HG03469 (cell line): Measurements from ENCODE around the gene POR.

ENCODE experiments used
- ATAC-seq: cut with Tn5 transposase; IDR thresholded peaks from one replicate; pipeline ENCODE4 v1.9.1; 2021; ENCODE audit warnings: mild to moderate bottlenecking, moderate library complexity, moderate number of reproducible peaks; ENCODE audit not compliant: unreplicated experiment

The POR gene

GRCh38 chr7:75971309-75971960 is 56.5 kb downstream of the POR start:
- ATAC-seq: no peak

- ATAC-seq: no peak
Measured at GRCh38 chr7:75971961-75972763, 57.2 kb downstream of the POR start.

GRCh38 chr7:75977743-75978142 is 62.8 kb downstream of the POR start:
- no peak for ATAC-seq

GRCh38 chr7:75979759-75980429 is 64.9 kb downstream of the POR start:
- ATAC-seq: no peak

DNA sequence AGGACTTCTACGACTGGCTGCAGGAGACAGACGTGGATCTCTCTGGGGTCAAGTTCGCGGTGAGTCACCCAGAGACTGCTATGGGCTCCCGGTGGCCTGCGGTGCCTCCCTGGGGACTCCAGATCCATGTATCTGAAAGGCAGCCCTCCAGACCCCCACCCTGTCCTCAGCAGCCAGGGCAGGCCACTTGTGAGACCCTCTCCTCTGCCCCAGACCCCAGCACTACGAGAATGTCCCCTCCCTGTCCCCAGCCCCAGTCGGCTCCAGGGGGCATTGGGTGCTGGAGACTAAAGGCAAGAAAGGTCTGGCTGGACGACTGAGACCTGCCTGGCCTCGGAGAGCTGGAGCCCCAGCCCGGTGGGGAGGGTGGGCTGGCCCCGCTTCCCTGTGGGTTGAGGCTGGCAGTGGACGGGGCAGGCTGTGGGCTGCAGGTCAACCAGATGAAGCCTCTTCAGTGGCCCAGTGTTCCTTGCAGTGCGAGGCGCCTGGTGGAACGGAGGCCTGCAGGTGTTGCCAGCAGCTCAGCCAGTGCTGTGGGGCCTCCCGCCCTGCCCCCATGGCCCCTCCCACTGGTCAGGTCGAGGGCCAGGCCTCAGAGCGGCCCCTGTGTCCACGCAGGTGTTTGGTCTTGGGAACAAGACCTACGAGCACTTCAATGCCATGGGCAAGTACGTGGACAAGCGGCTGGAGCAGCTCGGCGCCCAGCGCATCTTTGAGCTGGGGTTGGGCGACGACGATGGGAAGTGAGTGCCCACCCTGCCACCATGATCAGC is 65.7 kb downstream of the POR start:
- no peak for ATAC-seq

DNA sequence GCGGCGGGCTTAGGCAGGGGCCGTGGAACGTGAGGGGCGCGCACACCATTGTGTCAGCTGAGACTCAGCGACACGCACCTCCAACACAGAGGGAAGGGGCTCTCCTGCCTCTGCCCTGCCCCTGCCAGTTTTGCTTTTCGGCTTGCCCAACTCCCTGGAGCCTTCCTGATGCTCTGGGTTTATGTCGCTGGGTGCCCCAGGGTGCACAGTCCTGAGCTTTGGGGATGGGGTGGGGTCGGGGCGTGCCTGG is 66.2 kb downstream of the POR start:
- ATAC-seq: no peak

DNA sequence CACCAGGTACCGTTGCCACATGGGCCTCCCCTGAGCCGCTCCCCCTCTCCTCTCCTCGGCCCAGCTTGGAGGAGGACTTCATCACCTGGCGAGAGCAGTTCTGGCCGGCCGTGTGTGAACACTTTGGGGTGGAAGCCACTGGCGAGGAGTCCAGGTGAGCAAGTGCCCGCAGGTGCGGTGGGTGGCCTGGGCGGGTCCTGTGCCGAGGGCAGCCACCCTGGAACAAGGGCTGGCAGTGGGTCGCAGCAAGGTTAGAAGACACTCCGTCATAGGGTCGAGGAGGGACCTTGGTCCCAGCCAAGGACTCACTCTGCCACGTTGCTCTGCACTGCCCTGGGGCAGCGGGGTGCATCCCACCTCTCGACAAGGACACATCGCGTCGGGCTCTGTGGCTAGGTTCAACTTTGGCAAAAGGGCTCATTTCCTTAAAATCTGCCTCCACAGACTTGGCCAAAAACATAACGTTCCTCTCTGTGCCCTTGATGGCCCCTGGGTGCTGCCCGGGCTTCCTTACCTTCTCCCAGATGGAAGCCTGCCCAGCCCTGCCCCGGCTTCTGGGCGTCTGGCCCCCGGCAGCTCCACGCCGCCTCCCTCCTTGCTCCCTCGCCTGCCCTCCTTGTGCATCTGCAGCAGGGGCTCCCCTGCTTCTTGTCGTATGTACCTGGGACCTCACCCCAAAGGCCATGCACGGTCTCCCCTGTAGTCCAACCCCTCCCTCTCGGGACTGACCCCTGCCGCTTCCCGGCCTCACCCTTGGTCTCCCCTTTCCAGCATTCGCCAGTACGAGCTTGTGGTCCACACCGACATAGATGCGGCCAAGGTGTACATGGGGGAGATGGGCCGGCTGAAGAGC is 66.7 kb downstream of the POR start:
- ATAC-seq: no peak

- no peak for ATAC-seq
Measured at GRCh38 chr7:75982306-75983064, 67.5 kb downstream of the POR start.

DNA sequence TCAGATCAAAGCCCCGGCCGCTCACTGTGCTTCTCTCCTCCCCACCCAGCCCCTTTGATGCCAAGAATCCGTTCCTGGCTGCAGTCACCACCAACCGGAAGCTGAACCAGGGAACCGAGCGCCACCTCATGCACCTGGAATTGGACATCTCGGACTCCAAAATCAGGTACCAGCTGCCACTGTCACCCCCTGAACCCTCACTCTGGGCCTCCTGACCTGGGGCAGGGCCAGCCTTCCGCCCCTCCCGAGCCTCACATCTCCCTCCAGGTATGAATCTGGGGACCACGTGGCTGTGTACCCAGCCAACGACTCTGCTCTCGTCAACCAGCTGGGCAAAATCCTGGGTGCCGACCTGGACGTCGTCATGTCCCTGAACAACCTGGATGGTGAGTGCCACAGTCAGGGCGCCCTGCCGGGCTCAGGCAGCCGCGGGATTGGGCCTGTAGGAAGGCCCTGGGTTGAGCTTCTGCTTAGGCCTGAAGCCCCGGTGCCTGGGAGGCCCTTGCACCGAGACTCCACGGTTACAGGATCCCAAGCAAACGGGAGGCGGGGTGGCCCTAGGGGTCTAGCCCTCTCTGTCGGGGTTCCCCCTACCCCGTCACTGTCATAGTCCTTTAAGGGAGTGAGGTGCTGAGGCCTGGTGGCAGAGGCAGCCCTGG is 68.6 kb downstream of the POR start:
- no peak for ATAC-seq

DNA sequence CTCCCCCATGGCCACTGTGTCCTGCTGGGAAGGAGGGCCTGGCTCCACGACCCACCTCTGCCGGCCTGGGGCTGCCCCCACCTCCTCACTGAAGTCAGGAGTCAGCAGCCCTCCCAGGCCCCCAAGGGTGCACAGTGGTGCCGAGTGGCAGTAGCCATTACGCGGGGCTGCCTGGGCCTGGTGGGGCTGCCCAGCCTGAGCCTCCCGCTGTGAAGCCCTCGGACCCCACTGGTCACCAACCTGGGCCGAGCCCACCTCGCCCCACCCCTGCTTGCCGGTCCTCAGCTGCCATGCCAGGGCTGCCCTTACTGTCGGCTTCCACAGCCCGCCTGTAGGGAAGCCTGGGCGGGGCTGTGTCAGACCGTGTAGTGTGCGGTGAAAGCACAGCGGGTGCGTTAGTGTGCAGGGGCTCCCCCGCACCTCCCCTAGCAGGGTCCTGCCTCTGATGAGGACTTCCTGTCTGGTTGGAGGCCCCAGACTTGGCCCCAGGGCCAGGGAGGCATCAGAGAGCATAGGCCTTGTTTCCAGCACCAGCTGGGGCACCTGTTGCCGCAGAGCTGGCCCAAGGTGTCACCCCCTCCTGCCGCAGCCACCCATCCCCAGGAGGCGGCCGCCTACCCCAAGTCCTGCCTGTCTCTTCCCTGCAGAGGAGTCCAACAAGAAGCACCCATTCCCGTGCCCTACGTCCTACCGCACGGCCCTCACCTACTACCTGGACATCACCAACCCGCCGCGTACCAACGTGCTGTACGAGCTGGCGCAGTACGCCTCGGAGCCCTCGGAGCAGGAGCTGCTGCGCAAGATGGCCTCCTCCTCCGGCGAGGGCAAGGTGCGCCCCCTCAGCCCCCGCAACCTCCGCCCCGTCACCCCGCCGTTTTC is 69.4 kb downstream of the POR start:
- ATAC-seq: no peak

- no peak for ATAC-seq
Measured at GRCh38 chr7:75985009-75985517, 70.1 kb downstream of the POR start.

- ATAC-seq: no peak
Measured at GRCh38 chr7:75985518-75986146, 70.7 kb downstream of the POR start.

- ATAC-seq: no peak
Measured at GRCh38 chr7:75986147-75986781, 71.3 kb downstream of the POR start.

DNA sequence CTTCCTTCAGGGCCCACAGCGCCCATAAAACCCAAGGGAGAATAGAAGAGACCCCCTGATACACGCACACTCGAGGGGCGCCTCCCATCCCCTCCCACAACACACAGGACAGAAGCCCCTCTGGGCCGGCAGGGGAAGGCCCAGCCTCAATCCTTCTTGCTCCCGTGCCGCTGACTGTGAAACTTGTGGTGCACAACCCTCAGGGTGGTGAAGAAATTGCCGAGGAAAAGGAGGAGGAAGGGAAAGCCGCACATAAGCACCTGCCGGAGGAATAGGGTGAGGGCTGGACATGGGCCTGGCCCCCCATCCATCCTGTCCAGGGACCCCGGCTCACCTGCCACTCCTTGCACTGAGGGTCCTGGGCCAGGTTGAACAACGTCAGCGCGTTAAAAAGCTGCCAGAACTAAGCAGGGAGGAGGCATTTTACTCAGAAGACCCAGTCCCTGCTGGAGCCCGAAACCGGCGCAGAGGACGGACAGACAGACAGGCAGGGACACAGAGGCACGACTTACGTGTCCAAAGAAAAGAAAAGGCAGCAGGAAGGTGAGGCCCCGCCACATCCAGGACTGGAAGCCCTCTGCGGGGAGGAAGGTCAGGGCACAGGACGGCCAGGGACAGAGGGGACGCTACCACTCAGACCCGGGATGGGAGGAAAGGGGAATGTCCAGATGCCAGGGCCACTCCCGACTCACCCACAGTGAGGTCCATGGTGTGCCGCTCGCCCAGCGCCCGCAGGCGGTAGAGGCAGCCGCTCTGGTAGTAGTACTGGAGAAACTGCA is 72.3 kb downstream of the POR start:
- ATAC-seq: no peak

- no peak for ATAC-seq
Measured at GRCh38 chr7:75987805-75988567, 73.0 kb downstream of the POR start.
